ENCODE measurements around the gene IQGAP2.

GRCh38 chr5:76695346-76695745 is 292.3 kb downstream of the IQGAP2 start:
- TF ChIP-seq POLR2A (IDR thresholded peaks at IDR 0.05) (no peak), CTCF (IDR thresholded peaks at IDR 0.05) (no peak), EP300 (IDR thresholded peaks at IDR 0.05; ENCODE audit: low read depth) (no peak)

Measured in transverse colon (tissue), 3 donors.